GM18498 (cell line): ENCODE results near the gene ITPKC.

Experiments
- ATAC-seq: cut with Tn5 transposase; IDR thresholded peaks from one replicate; pipeline ENCODE4 v1.9.1; 2021; ENCODE audit warnings: mild to moderate bottlenecking, moderate library complexity; ENCODE audit not compliant: unreplicated experiment

The ITPKC gene

DNA sequence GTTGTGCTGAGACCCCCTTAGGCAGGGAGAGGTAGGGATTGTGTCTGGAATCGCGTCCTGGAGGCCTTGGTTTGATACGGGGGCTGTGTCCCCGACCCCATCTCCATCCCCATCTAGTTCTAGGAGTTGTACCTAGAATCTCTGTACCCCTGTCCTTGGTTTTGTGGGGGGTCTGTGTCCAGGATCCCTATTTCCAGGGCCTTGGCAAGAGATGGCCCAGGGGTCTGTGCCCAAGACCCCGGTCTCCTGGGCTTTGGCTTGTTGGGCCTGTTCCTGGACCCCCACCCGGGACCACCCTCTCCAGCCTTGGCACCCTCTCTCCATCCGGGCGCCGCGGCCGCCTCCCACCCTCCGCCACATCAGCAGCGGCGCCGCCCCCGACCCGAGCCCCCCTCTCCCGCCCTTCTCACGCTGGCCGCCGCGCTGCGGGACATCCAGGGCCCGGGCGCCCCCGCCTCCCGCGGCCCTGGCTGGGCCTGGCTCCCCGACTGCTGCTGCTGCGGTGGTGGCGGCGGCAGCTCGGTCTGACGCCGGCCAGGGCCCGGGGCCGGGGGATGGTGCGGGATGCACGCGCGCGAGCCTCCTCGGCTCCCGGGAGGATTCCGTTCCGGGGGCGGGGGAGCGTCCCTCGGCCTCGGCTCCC lies 26.7 kb upstream of the ITPKC start, which contains the start of gene NUMBL:
TSS of gene NUMBL (minus strand) at position 602 of the 643 bp plus-strand sequence. CDS start at position 434, 168 bp downstream.
- peak; percentile 17 for ATAC-seq

DNA sequence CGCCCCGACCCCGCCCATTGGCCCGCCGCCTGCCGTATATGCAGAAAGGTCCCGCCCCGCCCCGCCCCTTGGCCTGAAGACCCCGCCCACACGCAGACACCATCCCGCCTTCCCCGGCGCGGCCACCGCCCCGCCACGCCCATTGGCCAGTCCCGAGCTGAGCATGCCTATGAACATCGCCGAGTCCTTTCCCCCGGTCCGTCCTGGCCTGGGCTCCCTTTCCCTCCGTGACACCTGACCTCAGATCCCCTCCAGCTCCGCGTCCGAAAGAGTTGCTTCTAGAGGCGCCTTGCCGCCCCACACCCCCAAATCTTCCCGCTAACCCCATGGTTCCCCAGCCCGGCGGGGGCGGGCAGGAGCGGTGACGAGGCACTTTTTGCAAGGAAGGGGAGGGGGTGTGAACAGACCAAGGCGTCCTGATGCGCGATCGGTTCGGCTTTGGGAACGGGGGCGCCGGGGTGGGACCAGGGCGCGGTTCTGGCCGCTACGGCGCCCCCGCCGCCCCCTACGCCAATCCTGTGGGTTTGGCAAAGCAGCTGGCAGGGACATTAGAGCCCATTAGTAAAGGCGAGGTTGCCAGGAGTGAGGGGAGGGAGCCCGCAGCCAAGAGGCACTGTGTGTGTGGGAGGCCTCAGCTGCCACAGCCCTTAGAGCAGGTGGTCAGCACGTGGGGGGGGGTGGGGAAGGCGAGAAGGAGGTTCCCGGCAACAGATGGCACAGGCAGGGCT lies 26.1 kb upstream of the ITPKC start:
- peak; percentile 75 for ATAC-seq

DNA sequence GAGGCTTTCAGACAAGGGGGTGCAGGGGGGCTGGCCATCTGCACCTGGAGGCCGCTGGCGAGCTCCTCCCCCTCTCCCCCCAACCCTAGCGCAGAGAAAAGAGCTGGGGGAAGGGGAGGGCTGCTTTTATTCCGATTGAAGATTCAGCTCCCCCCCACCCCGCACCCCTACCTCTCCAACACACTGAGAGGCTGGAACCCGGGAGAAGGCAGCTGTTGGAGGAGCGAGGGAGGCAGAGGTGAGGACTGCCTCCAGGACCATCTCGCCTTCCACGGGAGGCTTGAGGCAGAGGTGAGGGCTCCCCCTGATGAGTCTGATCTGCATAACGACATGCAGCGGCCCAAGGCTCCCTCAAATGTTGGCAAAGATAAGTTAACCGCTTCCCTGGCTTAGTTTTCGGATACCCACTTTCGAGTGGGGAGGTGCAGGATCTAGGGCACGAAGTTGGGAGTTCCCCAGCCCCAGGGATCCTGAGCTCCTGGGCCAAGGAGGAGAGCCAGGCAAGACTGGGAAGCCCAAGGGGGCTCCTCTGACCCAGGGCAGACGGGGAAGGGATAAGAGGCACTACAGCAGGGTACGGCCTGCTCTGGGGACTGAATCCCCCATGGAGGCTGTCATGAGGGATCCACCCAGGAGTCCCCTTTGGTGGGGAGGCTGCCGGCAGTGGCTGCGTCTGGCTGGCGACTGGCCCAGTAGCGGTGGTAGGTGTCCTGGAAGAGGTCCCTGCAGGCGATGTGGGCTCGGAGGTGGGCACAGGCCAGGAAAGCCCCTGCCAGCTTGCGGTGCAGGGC lies 25.3 kb upstream of the ITPKC start:
- ATAC-seq = no peak

GRCh38 chr19:40692212-40692551 lies 24.7 kb upstream of the ITPKC start:
- ATAC-seq = no peak

DNA sequence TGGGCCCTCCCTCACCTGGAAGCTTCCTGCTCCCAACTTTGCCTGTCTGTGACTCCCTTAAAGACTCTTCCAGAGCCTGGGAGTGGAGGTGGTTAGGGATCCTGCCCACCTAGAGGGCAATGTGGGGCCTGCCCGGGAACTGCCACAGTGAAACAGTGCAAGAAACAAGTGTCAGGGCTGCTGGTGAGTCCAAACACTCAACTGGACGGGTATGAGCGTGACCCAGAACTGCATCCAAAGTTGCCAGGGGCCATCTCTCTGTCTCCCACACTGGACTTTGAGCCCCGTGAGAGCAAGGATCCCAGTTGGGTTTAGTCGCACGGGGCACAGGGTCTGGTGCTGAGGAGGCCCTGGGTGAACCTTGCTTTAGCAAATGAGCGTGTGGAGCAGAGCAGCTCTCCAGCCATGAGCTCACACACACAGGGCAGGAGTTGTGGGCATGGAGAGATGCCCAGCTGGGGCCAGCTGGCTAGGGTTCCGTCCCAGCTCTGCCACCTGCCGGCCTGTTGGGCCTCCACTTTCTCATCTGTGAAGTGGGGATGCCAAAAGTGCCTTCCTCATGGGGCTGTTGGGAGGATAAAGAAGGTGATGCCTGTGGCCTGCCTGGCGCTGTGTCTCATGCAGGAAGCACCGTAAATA lies 23.6 kb upstream of the ITPKC start:
- ATAC-seq = no peak

DNA sequence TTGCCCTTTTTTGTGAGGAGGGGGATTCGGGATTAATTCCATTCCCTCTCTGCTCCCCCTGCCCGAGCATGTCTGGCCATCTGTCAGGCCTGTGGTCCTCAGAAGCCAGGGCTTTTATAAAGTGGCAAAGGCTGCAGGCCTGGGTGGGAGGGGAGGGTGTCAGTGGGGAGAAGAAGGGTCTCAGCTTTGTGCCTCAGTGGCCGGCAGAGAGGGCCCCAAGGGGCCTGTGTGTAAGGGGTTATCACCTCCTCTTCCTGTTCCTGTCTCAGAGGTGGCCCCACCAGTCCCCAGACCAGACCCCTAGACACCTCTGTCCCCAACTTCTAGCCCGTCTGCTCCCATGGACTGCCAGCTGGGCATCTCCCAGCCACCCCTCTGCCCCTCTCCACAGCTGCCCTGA lies 23.0 kb upstream of the ITPKC start:
- ATAC-seq = no peak

DNA sequence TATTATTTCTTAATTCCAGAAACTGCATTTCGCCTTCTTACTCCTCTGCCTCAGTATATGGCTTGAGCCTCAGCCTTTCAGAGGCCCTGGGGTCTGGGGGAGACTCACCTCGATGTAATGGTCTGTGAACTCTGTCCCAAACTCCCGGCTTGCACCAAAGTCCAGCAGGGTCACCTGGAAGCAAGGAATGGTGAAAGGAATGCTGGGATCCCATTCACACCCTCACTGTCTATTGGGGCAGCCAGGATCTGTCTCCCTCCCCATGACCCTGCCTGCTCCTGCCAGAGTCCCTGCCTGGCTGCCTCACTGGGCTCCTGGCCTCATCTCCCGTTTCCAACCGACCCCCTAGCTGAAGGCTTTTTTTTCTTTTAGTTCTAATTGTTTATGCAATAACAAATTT lies 21.0 kb upstream of the ITPKC start:
- ATAC-seq = no peak

DNA sequence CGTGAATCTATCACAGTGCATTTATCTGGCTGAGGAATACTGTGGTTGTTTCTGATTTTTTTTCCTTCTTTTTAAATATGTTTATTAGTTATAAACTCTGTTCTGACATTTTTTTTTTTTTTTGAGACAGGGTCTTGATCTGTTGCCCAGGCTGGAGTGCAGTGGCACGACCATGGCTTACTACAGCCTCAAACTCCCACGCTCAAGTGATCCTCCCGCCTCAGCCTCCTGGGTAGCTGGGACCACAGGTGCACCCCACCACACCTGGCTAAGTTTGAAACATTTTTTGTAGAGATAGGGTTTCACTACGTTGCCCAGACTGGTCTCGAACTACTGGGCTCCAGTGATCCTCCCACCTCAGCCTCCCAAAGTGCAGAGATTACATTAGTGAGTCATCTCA lies 19.9 kb upstream of the ITPKC start:
- no peak for ATAC-seq

DNA sequence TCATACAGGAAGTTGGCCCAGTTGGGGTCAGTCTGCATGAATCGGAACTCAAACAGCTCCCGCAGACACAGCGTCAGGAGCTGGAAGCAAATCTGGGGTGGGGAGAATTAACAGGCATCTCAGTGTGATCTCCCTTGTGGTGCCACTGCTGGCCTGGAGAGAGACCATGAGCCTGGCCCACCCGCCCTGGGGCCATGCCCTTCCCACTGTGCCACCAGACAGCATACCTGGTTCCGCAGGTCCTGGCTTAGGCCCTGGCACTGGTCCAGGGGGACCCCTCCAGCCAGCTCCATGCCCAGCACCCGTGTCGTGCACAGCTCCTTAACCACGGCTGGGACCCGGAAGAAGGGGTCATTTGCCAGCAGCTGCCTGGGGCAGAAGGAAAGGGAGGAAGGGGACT lies 16.8 kb upstream of the ITPKC start:
- no peak for ATAC-seq

DNA sequence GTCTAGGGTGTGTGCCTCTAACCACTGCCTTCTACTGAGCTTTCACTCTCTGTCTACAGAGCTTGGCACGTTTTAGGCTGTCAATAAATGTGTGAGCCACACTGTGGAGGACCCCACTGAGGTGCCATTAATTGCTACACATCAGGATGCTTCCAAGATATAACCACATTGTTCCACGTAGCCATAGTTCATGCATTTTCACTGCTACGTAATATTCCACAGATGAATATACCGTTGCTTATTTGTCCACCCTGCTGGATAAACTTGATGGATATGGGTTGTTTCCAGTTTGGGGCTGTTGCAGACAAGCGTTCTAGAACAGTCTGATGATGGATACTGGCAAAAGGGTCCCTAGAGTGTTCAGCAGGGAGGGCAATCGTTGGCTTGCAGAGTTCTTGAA lies 15.2 kb upstream of the ITPKC start:
- no peak for ATAC-seq

GRCh38 chr19:40702337-40703012 lies 14.4 kb upstream of the ITPKC start:
- ATAC-seq = no peak

- ATAC-seq = no peak
Observed at GRCh38 chr19:40703029-40703755, 13.7 kb upstream of the ITPKC start.

GRCh38 chr19:40704491-40705361 lies 12.2 kb upstream of the ITPKC start:
- ATAC-seq = no peak

DNA sequence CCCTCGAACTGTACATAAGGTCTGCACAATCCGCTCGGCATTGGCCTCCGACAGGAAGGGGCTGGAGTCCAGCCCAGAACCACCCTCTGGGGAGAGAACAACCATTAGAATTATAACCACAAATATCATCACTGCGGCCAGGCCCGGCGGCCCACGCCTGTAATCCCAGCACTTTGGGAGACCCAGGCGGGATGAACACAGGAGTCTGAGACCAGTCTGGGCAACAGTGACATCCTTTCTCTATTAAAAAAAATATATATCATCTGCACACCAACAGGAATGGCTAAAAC lies 11.6 kb upstream of the ITPKC start:
- no peak for ATAC-seq

- no peak for ATAC-seq
Observed at GRCh38 chr19:40705950-40706619, 10.8 kb upstream of the ITPKC start.

DNA sequence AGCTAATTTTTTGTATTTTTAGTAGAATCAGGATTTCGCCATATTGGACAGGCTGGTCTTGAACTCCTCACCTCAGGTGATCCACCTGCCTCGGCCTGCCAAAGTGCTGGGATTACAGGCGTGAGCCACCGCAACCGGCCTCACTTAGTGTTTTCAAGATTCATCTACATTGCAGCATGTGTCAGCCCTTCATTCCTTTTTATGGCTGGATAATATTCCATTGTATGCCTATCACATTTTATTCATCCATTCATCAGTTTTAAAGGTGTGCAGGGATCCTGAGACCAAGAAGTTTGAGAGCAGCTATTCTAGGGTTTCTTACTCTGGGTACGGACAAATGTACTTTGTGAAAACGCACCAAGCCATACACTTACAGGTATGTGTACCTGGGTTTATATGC lies 9.3 kb upstream of the ITPKC start:
- ATAC-seq = no peak

GRCh38 chr19:40709817-40710216 lies 7.1 kb upstream of the ITPKC start:
- no peak for ATAC-seq

DNA sequence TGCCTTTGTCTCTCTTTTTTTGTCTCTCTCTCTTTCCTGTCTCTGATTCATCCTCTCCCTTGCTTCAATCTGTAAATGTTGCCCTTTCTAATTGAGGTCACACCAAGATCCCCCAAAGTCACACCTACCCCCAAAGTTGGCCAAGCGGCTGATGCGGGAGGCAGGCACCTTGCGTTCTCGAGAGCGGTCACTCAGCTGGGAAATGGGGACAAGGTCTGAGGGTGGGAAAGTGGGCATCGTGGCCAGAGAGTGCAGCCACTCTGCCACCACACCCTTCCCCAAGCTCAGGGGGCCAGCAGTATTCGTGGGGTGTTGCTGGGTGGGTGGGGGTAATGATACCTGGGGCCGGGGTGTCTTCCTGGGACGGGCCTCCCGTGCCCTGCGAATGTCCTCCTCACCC lies 3.0 kb upstream of the ITPKC start:
- ATAC-seq = no peak
